Dermis blood vessel endothelial cell (primary cell): ENCODE data around the gene MAML2. TPM values are rescaled to one million over a fixed set of nuclear protein-coding genes. Genes with fewer than 3 reads are reported as not detected.
A peak's percentile ranks its signal among the peaks of the same experiment; 100 is the strongest.

Source experiments
- DNase-seq: peaks from one replicate; pipeline ENCODE4 v3.0.0; 2010
- total RNA-seq: library from RNA; depleted of rRNA; stranded (reverse); fragments of >200 nt; gene quantifications from 2 replicates; pipeline ENCODE4 v1.2.3, GENCODE V29; 2014

The MAML2 gene
- total RNA-seq, 1 donor from 2014 or later: 6.3 TPM

GRCh38 chr11:95996621-95997235 is 346.3 kb downstream of the MAML2 start:
- DNase-seq: no peak

- no peak for DNase-seq
Observed at GRCh38 chr11:95994329-95994728, 348.7 kb downstream of the MAML2 start.

- DNase-seq: no peak
Observed at GRCh38 chr11:95993438-95994298, 349.3 kb downstream of the MAML2 start.

GRCh38 chr11:95991545-95991944 is 351.4 kb downstream of the MAML2 start:
- DNase-seq: no peak

- DNase-seq: no peak
Observed at GRCh38 chr11:95991101-95991500, 351.9 kb downstream of the MAML2 start.

GRCh38 chr11:95989780-95990179 is 353.2 kb downstream of the MAML2 start:
- no peak for DNase-seq

GRCh38 chr11:95989076-95989605 is 353.9 kb downstream of the MAML2 start:
- DNase-seq: no peak

GRCh38 chr11:95985174-95985808 is 357.7 kb downstream of the MAML2 start:
- DNase-seq: no peak

- no peak for DNase-seq
Observed at GRCh38 chr11:95984072-95984471, 358.9 kb downstream of the MAML2 start.

- peak; percentile 80 for DNase-seq
Observed at GRCh38 chr11:95977534-95978174, 365.3 kb downstream of the MAML2 start.

- no peak for DNase-seq
Observed at GRCh38 chr11:95976550-95976949, 366.4 kb downstream of the MAML2 start.

- no peak for DNase-seq
Observed at GRCh38 chr11:95975343-95975742, 367.7 kb downstream of the MAML2 start.

GRCh38 chr11:95972060-95972459 is 370.9 kb downstream of the MAML2 start:
- no peak for DNase-seq

- DNase-seq: peak; percentile 40
Observed at GRCh38 chr11:95968585-95968984, 374.4 kb downstream of the MAML2 start.

GRCh38 chr11:95964281-95964680 is 378.7 kb downstream of the MAML2 start:
- no peak for DNase-seq

- no peak for DNase-seq
Observed at GRCh38 chr11:95961758-95962157, 381.2 kb downstream of the MAML2 start.

- no peak for DNase-seq
Observed at GRCh38 chr11:95950905-95951304, 392.1 kb downstream of the MAML2 start.

GRCh38 chr11:95948637-95949036 is 394.4 kb downstream of the MAML2 start:
- DNase-seq: no peak

GRCh38 chr11:95944623-95945022 is 398.4 kb downstream of the MAML2 start:
- DNase-seq: no peak

GRCh38 chr11:95943546-95943945 is 399.4 kb downstream of the MAML2 start:
- DNase-seq: no peak

- DNase-seq: no peak
Observed at GRCh38 chr11:95939091-95939490, 403.9 kb downstream of the MAML2 start.

- DNase-seq: no peak
Observed at GRCh38 chr11:95937358-95937757, 405.6 kb downstream of the MAML2 start.

- no peak for DNase-seq
Observed at GRCh38 chr11:95933594-95933993, 409.4 kb downstream of the MAML2 start.
